ACC112 (cell line): ENCODE measurements around the gene ARHGAP10.
A peak's percentile ranks its signal among the peaks of the same experiment; 100 is the strongest.

ENCODE experiments used
- H2AFZ ChIP-seq: fragments of 200-600 bp; sonication (generic); one replicate; pipeline ENCODE4 v1.6.0; 2017; ENCODE audit warnings: antibody characterized with exemption, low read length; ENCODE audit not compliant: unreplicated experiment
- H3K27ac ChIP-seq: fragments of 200-600 bp; sonication (generic); 2 replicates; pipeline ENCODE4 v1.5.1; 2014; ENCODE audit warnings: low read depth, mild to moderate bottlenecking, antibody characterized with exemption, low read length, moderate library complexity
- H3K27me3 ChIP-seq: fragments of 200-600 bp; sonication (generic); 2 replicates; pipeline ENCODE4 v1.6.1; 2014; ENCODE audit warnings: mild to moderate bottlenecking, antibody characterized with exemption, low read length, moderate library complexity, mixed read lengths; ENCODE audit not compliant: insufficient read depth
- H3K36me3 ChIP-seq: fragments of 200-600 bp; sonication (generic); 2 replicates; pipeline ENCODE4 v1.6.1; 2016; ENCODE audit warnings: mild to moderate bottlenecking, antibody characterized with exemption, low read length, moderate library complexity, mixed read lengths; ENCODE audit not compliant: insufficient read depth
- H3K4me1 ChIP-seq: fragments of 200-600 bp; sonication (generic); one replicate; pipeline ENCODE4 v1.6.1; 2016; ENCODE audit warnings: low read length, mixed read lengths; ENCODE audit not compliant: insufficient read depth, unreplicated experiment, control insufficient read depth
- H3K4me3 ChIP-seq: fragments of 200-600 bp; sonication (generic); 2 replicates; pipeline ENCODE4 v1.5.1; 2014; ENCODE audit warnings: mild to moderate bottlenecking, low read depth, low read length
- H3K79me2 ChIP-seq: fragments of 200-600 bp; sonication (generic); one replicate; pipeline ENCODE4 v1.6.0; 2016; ENCODE audit warnings: low read length; ENCODE audit not compliant: control insufficient read depth, unreplicated experiment, insufficient read depth

ARHGAP10 gene

DNA sequence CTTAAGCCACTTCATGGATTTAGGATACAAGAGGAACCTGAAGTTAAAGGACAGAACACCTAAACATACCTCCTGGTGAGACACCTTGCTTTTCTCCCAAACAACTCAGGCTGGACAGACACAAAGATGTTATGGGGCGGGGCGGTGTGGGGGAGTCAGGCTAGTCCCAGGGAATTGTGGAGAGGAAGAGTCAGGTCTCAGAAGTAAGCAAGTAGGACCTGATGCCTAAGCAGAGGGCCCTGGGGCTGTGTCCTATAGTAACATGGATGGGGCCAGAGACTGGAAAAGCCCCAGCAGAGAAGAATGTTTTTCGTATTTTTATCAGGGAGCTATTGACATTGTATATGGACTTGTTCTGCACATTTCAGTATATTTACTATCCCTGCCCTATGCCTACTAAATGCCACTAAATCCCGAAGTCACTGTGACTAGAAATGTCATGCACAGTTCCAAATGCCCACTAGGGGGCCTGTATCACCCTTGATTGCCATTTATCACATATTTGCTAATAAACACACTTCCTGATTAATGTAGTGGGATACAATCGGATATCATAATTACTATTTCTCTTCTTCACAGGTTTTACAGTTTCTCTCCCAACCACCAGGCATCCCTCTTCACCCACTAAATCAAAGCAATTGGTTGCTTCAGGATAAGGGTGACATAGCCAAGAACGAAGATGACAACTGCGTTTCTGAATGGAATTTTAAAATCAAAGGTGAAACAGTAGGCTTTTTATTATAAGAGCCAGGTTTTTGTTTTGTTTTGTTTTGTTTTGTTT is 23.8 kb upstream of the ARHGAP10 start:
- no peaks in the 10 kb centered on the region for H3K4me1 ChIP-seq
- H3K79me2 ChIP-seq, result no peaks in the 10 kb centered on the region
- no peak overlapping the region for H3K4me3 ChIP-seq
- H3K27ac ChIP-seq, result no peak overlapping the region
- H2AFZ ChIP-seq, result peak overlapping the region; percentile 61
- H3K36me3 ChIP-seq, result no peaks in the 10 kb centered on the region
- no peaks in the 10 kb centered on the region for H3K27me3 ChIP-seq

DNA sequence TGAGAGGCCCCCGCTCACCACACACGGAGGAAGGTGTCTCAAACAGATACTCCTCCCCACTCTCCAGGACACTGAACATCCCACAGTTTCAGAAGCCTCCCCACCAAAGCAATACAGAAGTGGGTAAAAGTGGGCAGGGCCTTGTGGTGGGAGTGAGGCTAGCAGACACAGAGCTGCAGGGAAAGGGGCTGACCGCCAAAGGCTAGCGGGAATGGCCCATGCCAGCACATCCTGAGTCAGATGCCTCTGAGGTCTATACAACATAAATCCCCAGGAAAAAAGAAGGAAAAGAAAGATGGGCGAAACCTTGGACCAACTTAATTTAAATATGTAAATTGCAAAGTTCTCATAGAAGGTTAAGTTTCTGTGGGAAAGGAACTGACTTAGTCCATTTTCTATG is 21.9 kb upstream of the ARHGAP10 start:
- no peaks in the 10 kb centered on the region for H3K36me3 ChIP-seq
- no peak overlapping the region for H2AFZ ChIP-seq
- peaks cover 15% of the 10 kb centered on the region for H3K4me1 ChIP-seq
- no peaks in the 10 kb centered on the region for H3K27me3 ChIP-seq
- H3K27ac ChIP-seq, result no peak overlapping the region
- no peak overlapping the region for H3K4me3 ChIP-seq
- H3K79me2 ChIP-seq, result no peaks in the 10 kb centered on the region

GRCh38 chr4:147714575-147715401 is 17.1 kb upstream of the ARHGAP10 start:
- no peaks in the 10 kb centered on the region for H3K36me3 ChIP-seq
- peak overlapping the region; percentile 39 for H2AFZ ChIP-seq
- no peaks in the 10 kb centered on the region for H3K27me3 ChIP-seq
- peaks cover 15% of the 10 kb centered on the region for H3K4me1 ChIP-seq
- no peak overlapping the region for H3K27ac ChIP-seq
- peak overlapping the region; percentile 10; the same call in 1 of the 2 replicates for H3K4me3 ChIP-seq
- H3K79me2 ChIP-seq, result no peaks in the 10 kb centered on the region

- Histone ChIP-seq H3K4me1 (peaks cover 15% of the 10 kb centered on the region), H3K27me3 (no peaks in the 10 kb centered on the region), H3K27ac (no peak overlapping the region), H3K4me3 (no peak overlapping the region), H3K36me3 (no peaks in the 10 kb centered on the region), H3K79me2 (no peaks in the 10 kb centered on the region), H2AFZ (no peak overlapping the region)
Observed at GRCh38 chr4:147717878-147718277, 14.0 kb upstream of the ARHGAP10 start.

GRCh38 chr4:147723326-147723725 is 8.6 kb upstream of the ARHGAP10 start:
- no peak overlapping the region for H2AFZ ChIP-seq
- H3K27ac ChIP-seq, result no peak overlapping the region
- no peaks in the 10 kb centered on the region for H3K4me1 ChIP-seq
- H3K4me3 ChIP-seq, result no peak overlapping the region
- no peaks in the 10 kb centered on the region for H3K79me2 ChIP-seq
- H3K27me3 ChIP-seq, result no peaks in the 10 kb centered on the region
- no peaks in the 10 kb centered on the region for H3K36me3 ChIP-seq

GRCh38 chr4:147724468-147725201 is 7.3 kb upstream of the ARHGAP10 start:
- no peaks in the 10 kb centered on the region for H3K79me2 ChIP-seq
- no peaks in the 10 kb centered on the region for H3K36me3 ChIP-seq
- no peak overlapping the region for H2AFZ ChIP-seq
- H3K4me1 ChIP-seq, result no peaks in the 10 kb centered on the region
- H3K27me3 ChIP-seq, result no peaks in the 10 kb centered on the region
- no peak overlapping the region for H3K4me3 ChIP-seq
- no peak overlapping the region for H3K27ac ChIP-seq

- Histone ChIP-seq H2AFZ (no peak overlapping the region), H3K4me3 (no peak overlapping the region), H3K79me2 (no peaks in the 10 kb centered on the region), H3K27ac (no peak overlapping the region), H3K27me3 (no peaks in the 10 kb centered on the region), H3K36me3 (no peaks in the 10 kb centered on the region), H3K4me1 (no peaks in the 10 kb centered on the region)
Observed at GRCh38 chr4:147725673-147726072, 6.2 kb upstream of the ARHGAP10 start.

DNA sequence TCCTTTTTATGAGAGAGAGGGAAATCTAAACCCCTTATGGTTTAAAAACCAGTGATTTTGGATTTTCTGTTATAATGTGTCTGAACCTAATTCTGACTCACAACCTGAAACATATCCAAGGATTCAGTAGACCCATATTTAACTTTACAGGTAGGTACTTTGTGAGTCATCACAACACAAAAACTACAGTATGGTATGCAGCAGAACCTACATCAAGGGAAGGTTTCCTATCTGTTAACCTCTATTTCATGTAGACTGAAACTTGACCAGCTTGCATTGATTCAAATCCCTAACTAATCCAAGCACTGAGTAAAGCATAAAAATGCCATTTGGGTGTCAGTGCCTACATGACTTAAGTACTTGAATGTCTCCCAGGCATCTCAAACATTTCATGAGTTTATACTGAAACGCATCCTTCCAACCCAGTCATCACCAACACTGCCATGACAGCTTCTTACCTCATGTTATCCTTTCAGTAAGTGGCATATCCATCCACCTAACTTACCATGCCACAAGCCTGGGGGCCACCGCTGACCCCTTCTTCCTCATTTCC is 4.3 kb upstream of the ARHGAP10 start:
- H3K4me1 ChIP-seq, result no peaks in the 10 kb centered on the region
- H3K79me2 ChIP-seq, result peaks cover 6% of the 10 kb centered on the region
- H3K4me3 ChIP-seq, result no peak overlapping the region
- H2AFZ ChIP-seq, result no peak overlapping the region
- H3K27me3 ChIP-seq, result no peaks in the 10 kb centered on the region
- H3K36me3 ChIP-seq, result no peaks in the 10 kb centered on the region
- H3K27ac ChIP-seq, result no peak overlapping the region

GRCh38 chr4:147730333-147730732 is 1.6 kb upstream of the ARHGAP10 start:
- H3K27ac ChIP-seq, result no peak overlapping the region
- no peaks in the 10 kb centered on the region for H3K36me3 ChIP-seq
- no peak overlapping the region for H3K4me3 ChIP-seq
- no peak overlapping the region for H2AFZ ChIP-seq
- peaks cover 33% of the 10 kb centered on the region for H3K79me2 ChIP-seq
- no peaks in the 10 kb centered on the region for H3K27me3 ChIP-seq
- peaks cover 13% of the 10 kb centered on the region for H3K4me1 ChIP-seq

- H2AFZ ChIP-seq, result peak overlapping the region; percentile 43
- H3K27me3 ChIP-seq, result no peaks in the 10 kb centered on the region
- peaks cover 29% of the 10 kb centered on the region for H3K4me1 ChIP-seq
- H3K36me3 ChIP-seq, result no peaks in the 10 kb centered on the region
- peak overlapping the region; percentile 87 for H3K4me3 ChIP-seq
- H3K79me2 ChIP-seq, result peaks cover 56% of the 10 kb centered on the region
- peak overlapping the region; percentile 50 for H3K27ac ChIP-seq
Observed at GRCh38 chr4:147732518-147733235, 789 bp downstream of the ARHGAP10 start.
